Keratinocyte (primary cell): ENCODE results near the gene NR2F1.

ENCODE experiments used
- EZH2 ChIP-seq: IDR thresholded peaks from one replicate; pipeline ENCODE4 v1.6.1; 2012; ENCODE audit warnings: inconsistent platforms, mild to moderate bottlenecking, low read length, moderate library complexity
- TF ChIP-seq, protein P1 (sequence below), 3 experiments: IDR thresholded peaks in 1 of 3; conservative IDR thresholded peaks in 1 of 3; optimal IDR thresholded peaks in 1 of 3; 2 replicates in 2 of 3; 3 replicates in 1 of 3; pipeline versions ENCODE3 to v1.5.1; 2011; ENCODE audit warnings: low read length in 3 of 3, mild to moderate bottlenecking in 3 of 3, moderate library complexity in 2 of 3, control low read depth in 1 of 3, inconsistent platforms in 1 of 3; ENCODE audit not compliant: insufficient read depth in 2 of 3; ENCODE audit errors: extremely low read depth in 1 of 3

DNA sequence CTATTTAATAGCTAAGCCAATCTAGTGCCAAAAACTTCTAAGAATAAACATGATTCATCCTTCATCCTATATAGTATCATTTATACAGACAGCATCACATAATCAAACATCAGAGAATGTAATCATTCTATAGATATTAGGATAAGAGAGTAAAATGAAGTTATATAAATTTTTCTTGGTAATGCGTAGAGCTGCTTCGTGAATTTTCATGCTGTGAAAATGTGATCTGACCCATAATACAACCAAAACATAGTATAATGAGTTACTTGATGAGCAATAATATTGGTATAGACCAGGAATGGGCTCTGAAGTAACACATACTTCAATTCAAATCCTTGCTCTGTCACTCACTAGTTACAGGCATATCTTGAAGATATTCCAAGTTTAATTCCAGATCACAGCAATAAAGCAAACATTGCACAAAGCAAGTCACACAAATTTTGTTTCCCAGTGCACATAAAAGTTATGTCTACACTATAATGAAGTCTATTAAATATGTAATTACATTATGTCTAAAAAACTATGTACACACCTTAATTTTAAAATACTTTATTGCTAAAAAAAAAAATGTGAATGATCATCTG, 25.9 kb upstream of the NR2F1 start:
- TF ChIP-seq, protein P1, sequence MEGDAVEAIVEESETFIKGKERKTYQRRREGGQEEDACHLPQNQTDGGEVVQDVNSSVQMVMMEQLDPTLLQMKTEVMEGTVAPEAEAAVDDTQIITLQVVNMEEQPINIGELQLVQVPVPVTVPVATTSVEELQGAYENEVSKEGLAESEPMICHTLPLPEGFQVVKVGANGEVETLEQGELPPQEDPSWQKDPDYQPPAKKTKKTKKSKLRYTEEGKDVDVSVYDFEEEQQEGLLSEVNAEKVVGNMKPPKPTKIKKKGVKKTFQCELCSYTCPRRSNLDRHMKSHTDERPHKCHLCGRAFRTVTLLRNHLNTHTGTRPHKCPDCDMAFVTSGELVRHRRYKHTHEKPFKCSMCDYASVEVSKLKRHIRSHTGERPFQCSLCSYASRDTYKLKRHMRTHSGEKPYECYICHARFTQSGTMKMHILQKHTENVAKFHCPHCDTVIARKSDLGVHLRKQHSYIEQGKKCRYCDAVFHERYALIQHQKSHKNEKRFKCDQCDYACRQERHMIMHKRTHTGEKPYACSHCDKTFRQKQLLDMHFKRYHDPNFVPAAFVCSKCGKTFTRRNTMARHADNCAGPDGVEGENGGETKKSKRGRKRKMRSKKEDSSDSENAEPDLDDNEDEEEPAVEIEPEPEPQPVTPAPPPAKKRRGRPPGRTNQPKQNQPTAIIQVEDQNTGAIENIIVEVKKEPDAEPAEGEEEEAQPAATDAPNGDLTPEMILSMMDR (optimal IDR thresholded peaks at IDR 0.05 in 1 of 3, IDR thresholded peaks at IDR 0.05 in 1 of 3, conservative IDR thresholded peaks at IDR 0.05 in 1 of 3; ENCODE audit: extremely low read depth in 1 of 3, insufficient read depth in 2 of 3, low read length in 3 of 3) = no peak
- no peak for TF ChIP-seq EZH2
